HG03469 (cell line): Measurements from ENCODE around the gene POU3F3.

ENCODE experiments used
- ATAC-seq: cut with Tn5 transposase; IDR thresholded peaks from one replicate; pipeline ENCODE4 v1.9.1; 2021; ENCODE audit warnings: mild to moderate bottlenecking, moderate library complexity, moderate number of reproducible peaks; ENCODE audit not compliant: unreplicated experiment

The POU3F3 gene

GRCh38 chr2:104859766-104860450, 6.0 kb downstream of the POU3F3 start:
- no peak for ATAC-seq

GRCh38 chr2:104860451-104860790, 6.5 kb downstream of the POU3F3 start:
- ATAC-seq, result no peak

GRCh38 chr2:104861351-104862057, 7.6 kb downstream of the POU3F3 start:
- no peak for ATAC-seq

GRCh38 chr2:104862058-104862941, 8.4 kb downstream of the POU3F3 start:
- ATAC-seq, result no peak

- ATAC-seq, result no peak
These were observed 9.2 kb downstream of the POU3F3 start for GRCh38 chr2:104863146-104863467.

GRCh38 chr2:104863468-104864279, 9.8 kb downstream of the POU3F3 start:
- no peak for ATAC-seq

- no peak for ATAC-seq
These were observed 10.6 kb downstream of the POU3F3 start for GRCh38 chr2:104864280-104865095.

- ATAC-seq, result no peak
These were observed 11.2 kb downstream of the POU3F3 start for GRCh38 chr2:104865096-104865470.

GRCh38 chr2:104866122-104866864, 12.4 kb downstream of the POU3F3 start:
- ATAC-seq, result no peak

GRCh38 chr2:104866883-104867812, 13.2 kb downstream of the POU3F3 start:
- no peak for ATAC-seq

GRCh38 chr2:104867813-104868504, 14.0 kb downstream of the POU3F3 start:
- ATAC-seq, result no peak

GRCh38 chr2:104868505-104868866, 14.6 kb downstream of the POU3F3 start:
- ATAC-seq, result no peak

- ATAC-seq, result no peak
These were observed 16.4 kb downstream of the POU3F3 start for GRCh38 chr2:104870100-104870975.

- no peak for ATAC-seq
These were observed 17.7 kb downstream of the POU3F3 start for GRCh38 chr2:104871649-104871971.

GRCh38 chr2:104871972-104872865, 18.3 kb downstream of the POU3F3 start:
- ATAC-seq, result no peak
